ENCODE results near the gene ENPP7. TPM values are rescaled to one million over a fixed set of nuclear protein-coding genes. Genes with fewer than 3 reads are reported as not detected.
A peak's percentile ranks its signal among the peaks of the same experiment; 100 is the strongest.

Gene ENPP7
- not detected in 2 replicates for total RNA-seq (2014; rRNA removed)
- not detected for polyA plus RNA-seq (2012)

- no peak for DNase-seq (ENCODE audit: low read depth)
Observed at GRCh38 chr17:79730769-79731483, at the start of gene ENPP7. ENPP7 (plus strand) TSS chr17:79730943; CDS start chr17:79731140, 197 bp downstream.

GRCh38 chr17:79681101-79681621 is 49.6 kb upstream of the ENPP7 start:
- no peak for DNase-seq (ENCODE audit: low read depth)

DNA sequence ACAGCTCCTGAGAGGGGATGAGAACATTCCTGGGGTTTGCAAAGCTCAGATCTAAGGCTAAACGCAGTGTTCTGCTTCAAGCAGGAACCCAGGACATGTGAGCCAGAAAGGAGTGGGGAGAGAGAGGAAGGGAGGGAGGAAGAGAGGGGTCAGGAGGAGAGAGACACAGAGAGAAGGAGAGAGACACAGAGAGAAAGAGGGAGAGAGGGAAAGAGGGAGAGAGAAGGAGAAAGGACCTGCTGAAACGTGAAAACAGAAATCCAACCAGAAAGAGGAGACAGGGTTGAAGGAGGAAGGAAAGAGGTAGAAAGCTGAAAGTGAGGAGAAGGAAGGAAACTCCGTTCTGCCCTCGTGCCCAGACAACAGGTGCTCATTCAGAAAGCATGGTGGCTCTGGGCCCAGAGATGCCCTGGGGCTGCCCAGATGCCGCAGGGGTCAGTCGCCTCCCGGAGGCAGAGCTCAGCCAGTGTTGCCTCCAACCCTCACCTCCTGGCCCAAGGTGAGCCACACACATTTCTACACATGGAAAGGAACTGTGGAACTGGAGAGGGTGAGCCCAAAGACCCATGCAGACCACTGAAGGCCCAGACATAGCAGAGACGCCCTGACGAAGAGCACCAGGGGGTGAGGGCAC is 49.0 kb upstream of the ENPP7 start:
- DNase-seq (ENCODE audit: low read depth): no peak

- DNase-seq (ENCODE audit: low read depth): no peak
Observed at GRCh38 chr17:79683365-79683764, 47.4 kb upstream of the ENPP7 start.

- DNase-seq (ENCODE audit: low read depth): no peak
Observed at GRCh38 chr17:79684132-79684985, 46.4 kb upstream of the ENPP7 start.

DNA sequence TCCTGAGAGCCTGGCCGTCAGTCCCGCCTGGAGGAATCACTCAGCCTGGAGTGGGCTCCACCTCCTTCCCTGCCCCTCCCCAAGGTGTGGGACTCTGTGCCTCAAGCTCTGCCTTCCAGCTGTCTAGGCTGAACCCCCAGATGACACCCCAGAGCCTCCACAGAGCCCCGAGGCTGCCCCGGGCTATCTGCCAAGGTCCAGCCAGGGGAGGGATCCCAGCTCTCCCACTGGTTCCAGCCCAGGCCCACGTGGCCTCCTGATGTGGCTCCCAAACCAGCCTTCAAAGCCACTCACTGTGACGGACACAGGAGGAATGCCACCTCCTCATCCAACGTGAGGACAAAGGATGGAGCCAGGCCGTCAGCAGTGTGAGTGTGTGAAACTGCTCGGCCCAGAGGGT is 45.6 kb upstream of the ENPP7 start:
- DNase-seq (ENCODE audit: low read depth): no peak

GRCh38 chr17:79686476-79686875 is 44.3 kb upstream of the ENPP7 start:
- no peak for DNase-seq (ENCODE audit: low read depth)

DNA sequence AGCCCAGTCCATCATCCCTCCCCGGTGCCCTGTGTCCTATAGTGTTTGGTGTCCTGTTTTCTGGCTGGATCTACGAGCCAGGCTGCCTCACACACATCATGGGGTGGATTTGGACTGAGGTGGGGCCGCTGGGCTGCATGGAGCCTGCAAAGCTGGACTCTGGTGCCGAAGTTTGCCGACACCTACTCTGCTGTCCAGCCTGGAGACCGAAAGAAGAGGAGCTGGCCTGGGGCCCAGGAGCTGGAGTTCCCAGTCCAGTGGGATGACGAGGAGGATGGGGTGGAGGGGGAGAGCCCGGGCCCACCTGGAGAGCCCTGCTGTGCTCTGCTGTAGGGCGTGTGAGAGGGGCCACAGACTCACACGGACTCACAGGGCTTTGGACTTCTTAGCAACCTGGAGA is 40.3 kb upstream of the ENPP7 start:
- no peak for DNase-seq (ENCODE audit: low read depth)

DNA sequence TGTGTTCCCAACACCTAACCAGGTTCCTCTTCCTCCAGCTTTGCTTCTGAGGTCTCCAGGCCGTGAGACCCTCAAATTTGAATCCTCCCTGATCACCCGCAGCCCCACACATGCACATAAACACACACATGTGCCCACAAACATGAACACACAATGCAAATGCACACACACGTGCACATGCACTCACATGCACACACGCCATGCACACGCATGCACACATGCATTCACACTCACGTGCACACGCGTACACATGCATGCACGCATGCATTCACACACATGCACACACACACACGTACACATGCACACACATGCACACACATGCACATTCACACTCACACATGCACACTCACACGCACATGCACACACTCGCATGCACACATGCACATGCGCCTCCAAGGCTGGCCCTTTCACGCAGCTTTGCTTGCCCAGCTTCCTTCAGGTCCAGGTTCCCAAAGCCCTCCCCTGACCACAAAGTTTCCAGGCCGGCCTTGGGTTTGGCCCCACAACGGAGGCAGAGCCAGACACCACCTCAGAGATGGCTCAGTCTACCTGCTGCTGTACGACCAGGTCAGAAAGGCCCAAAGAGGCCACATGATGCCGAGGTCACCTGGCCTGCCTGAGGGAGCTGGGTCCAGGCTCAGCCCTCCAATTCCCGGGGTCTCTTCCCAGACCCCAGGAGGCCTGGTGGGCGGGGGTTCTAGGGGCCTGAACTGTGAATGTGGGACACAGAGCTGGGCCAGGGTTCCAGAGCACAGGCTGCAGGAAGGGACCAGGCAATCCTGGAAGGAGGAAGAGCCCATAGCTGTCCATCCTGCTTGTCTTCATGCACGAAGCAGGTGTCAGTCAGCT is 39.5 kb upstream of the ENPP7 start:
- DNase-seq (ENCODE audit: low read depth): no peak

GRCh38 chr17:79691931-79692330 is 38.8 kb upstream of the ENPP7 start:
- no peak for DNase-seq (ENCODE audit: low read depth)

GRCh38 chr17:79693419-79693818 is 37.3 kb upstream of the ENPP7 start:
- DNase-seq (ENCODE audit: low read depth): no peak

DNA sequence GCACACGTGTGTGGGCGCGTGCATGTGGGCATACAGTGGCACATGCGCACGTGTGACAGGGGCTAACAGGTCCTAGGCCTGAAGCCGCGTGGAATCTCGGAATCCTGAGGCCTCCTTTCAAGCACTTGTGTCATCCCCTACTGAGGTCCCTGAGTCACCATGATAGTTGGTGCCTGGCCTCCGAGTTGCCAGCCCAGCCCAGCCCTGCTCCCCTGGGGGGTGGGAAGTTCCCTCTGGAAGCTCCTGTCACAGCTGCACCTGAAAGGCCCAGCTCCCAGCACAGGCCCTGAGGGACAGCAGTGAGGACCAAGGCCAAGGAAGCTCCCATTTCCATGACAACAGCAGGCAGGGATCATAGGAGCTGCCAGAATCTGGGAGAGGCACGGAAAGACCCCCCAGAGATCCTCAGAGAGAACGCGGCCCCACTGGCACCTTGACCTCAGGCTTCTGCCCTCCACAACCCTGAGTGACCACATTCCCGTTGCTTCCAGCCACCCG is 35.4 kb upstream of the ENPP7 start:
- DNase-seq (ENCODE audit: low read depth): no peak

- peak; percentile 7 for DNase-seq (ENCODE audit: low read depth)
Observed at GRCh38 chr17:79695797-79696609, 34.7 kb upstream of the ENPP7 start.

DNA sequence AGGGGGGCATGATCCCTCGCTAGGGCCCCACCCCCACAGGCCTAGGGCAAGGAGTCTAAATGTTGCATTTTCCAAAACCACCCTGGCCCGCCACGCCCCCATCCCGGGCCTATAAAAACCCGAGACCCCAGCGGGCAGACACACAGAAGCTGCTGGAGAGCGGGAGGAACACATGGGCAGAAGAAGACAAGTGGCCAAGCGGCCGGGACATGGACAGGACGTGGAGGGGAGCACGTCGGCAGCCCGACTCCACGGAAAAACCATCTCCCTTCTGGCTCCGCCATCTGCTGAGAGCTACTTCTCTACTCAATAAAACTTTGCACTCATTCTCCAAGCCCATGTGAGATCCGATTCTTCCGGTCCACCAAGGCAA is 34.1 kb upstream of the ENPP7 start:
- no peak for DNase-seq (ENCODE audit: low read depth)

DNA sequence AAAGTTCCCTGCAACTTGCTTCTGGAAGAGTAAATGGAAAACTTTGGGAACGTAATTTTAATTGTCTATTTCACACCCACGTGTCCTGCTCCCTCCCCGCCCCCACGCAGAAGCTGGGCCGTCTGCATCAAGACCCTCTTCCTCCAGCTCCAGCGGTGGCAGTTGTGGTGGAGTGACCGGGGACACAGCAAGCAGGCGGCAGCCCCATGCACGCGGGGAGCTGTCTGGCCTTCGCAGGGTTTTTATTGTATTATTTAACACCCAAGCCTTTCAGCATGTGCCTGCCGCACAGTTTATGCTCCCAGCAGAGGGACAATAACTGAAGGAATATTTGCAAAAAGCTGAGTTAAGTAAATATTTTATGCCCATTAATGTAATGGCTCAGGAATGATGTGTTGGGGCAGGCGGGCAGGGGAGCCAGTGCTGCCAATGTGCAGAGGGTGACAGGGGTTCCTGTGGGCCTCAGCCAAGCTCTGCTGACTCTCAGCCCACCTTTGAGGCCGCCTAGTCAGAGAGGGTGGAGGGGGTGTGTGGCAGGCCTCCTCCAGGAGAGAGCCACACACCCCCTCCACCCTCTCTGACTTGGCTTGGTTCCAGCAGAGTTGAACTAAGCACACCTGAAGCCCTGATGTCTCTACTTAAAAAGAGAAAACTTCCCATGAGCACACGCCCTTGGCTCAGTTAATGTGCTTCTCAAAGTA is 32.4 kb upstream of the ENPP7 start:
- DNase-seq (ENCODE audit: low read depth): no peak

GRCh38 chr17:79699386-79700036 is 31.2 kb upstream of the ENPP7 start:
- no peak for DNase-seq (ENCODE audit: low read depth)

GRCh38 chr17:79700592-79700991 is 30.2 kb upstream of the ENPP7 start:
- no peak for DNase-seq (ENCODE audit: low read depth)

- DNase-seq (ENCODE audit: low read depth): no peak
Observed at GRCh38 chr17:79702034-79702433, 28.7 kb upstream of the ENPP7 start.

Data from LHCN-M2 (cell line).